ENCODE measurements around the gene POLA1.

POLA1 gene

DNA sequence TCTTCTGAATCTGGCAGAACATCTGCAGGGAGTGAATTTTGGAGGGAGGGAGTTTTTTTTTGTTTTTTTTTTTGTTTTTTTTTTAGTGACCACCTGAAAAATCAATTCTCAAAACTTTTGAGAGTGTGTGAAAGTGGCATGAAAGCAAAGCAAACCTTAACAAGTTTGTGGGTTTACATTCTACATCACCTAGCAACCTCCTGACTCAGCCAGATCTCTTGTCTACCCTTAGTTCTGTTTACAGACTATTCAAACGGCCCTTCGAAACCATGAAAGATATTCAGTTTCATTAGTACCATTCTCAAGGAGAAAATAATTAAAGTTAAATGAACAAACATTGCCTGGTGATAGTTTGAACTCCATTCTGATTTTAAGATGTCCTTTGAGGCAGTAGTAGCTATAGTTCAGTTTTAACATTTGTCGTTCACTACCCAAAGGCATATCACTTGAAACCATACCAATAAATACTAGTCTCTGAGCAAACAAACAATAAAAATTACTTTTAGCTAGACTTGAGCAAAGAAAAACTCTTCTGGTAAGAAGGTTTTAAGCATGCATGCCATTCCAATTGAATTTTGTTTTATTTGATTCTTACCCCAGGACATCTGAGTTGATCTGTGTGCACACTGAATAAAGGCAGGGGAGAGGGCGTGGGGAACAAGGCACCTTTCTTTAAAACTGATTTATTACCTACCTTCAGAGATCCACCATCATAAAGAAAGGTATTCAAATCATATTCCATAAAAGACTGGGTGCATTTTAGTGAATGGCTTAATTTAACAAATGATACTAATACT, 184.3 kb downstream of the POLA1 start:
- no peak for DNase-seq (ENCODE audit: low spot score)

DNA sequence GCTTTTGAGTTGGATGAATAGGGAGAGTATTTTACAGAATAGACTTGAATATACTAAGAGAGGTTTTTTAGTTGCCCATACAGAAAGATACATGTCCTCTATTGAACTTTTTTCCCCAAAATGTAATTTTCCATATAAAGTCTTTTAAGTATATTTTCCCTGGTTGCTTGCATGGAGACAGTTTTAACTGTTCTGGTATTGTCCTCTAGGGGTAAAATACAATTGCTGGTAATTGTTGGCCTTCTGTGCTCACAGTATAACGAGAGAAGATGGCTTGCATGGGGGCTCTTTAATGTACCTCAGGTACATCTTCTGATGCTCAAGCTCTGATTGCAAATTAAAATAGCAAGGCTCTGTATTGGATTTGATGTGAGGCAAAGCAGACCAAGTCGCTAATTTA, 186.0 kb downstream of the POLA1 start:
- no peak for DNase-seq (ENCODE audit: low spot score)

DNA sequence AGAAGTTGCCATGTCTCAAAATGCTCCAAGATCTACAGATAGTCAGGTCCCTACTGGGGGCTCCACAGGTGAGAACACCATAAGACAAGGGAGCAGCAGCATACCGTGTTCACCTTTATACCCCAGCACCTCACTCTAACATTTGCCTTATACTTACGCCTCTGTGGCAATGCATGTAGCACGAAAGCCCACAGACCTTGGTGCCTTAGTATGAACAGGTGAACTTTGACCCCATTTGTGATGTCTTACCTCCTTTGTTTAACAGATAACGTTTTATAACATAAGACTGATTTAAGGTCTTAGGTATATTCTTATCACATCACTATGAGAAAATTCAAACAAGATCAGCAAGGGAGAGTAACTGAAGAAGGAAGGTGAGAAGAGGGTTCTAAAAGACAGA, 193.2 kb downstream of the POLA1 start:
- DNase-seq (ENCODE audit: low spot score) = no peak

DNA sequence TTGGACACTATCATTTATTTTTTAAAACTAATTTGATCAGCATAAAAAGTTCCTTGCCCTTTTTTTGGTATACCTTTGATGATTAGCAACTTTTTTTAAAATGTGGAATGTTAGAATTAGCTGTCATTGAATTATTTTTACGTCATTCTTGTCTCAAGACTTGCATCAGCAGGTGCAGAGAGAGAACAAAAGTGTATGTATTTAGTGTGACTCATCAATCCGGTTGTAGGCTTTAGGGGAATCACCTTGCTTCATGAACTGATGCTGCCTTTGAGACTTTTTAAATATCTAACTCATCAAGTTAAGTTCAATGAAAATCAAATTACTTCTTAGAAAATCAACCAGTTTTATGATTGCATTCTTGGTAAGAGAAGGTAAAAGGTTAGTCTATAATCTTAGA, 197.0 kb downstream of the POLA1 start:
- DNase-seq (ENCODE audit: low spot score) = peak; percentile 0

DNA sequence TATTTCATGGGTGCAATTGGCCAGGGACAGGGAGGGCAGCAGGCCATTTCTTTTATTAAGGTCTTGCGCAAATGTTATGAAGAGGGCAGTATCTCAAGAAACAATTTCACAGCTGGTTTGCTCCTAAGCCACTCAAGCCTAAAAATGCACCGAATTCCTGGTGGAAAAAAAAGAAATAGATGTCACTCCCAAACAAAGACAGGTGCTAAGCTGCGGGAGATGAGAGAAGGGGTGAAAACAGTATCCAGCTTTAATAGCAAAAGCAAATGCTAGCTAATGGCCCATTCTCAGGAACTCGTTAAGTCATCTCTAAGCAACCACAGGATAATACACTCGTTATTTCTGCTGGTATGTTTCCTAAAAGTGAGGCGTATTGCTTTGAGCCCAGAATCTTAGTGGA, 205.7 kb downstream of the POLA1 start:
- DNase-seq (ENCODE audit: low spot score) = no peak

DNA sequence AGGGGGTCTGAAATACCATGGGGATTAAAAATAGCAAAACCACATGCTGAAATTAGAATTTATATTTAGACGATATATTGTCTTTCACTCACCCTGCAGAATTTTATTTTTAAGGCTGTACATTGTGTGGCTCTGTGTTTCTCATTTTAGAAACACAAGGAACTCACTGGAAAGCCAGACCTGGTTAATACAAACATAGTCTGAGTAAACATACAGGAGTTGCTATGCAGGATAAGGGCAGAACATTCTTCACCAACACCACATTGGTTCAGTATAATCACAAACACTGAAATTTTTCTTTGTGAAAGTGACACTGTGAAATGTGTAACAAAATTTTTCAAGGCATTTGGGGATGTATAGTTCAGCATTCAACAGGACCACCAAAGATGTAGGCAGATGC, 206.5 kb downstream of the POLA1 start:
- DNase-seq (ENCODE audit: low spot score) = no peak

DNA sequence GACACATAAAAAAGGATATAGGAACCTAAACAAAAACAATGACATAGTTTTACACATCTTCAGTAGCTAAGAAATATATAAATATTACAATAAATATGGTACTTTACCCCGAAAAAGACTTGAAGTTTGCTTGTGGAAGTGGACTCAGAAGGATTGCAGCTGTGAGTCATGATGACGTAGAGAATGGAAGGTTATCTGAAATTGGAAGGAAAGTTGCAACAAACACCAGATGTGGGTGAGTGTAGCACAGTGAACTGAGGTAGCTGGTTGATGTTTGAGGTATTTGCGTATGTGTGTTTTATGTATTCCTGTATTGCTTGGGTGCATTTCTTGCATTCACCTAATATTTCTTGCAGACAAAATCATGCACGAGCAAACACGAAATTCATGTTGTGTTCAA, 209.1 kb downstream of the POLA1 start:
- no peak for DNase-seq (ENCODE audit: low spot score)

DNA sequence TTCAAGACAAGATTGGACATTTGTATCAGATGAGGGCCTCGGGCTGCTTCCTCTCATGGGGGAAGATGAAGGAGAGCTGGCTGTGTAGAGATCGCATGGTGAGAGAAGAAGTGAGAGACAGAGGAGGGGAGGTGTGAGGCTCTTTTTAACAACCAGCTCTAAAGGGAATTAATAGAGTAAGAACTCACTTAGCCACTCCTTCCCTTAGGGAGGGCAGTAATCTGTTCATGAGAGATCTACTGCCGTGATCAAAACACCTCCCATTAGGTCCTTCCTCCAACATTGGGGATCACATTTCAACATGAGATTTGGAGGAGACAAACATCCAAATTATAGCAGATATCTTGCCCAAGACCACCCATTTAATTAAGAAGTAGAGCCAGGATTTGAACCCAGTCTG, 225.0 kb downstream of the POLA1 start:
- no peak for DNase-seq (ENCODE audit: low spot score)

DNA sequence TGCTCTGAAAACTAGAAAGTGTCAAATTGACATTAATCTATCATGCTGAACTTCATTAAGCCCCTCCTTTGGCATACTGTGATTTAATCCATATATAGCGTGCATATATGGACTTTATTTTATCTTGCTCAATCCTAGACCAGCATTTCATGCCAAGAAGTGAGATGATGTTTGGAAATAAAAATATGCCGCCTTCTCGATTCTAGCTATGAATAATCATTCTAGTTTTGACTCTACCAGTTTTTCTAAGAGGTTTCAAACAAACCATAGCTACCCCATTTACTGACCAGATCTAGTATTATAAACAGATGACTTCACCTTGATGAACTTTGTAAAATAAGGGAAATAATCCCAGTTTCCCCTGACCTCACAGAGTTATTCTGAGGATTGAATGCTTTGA, 227.1 kb downstream of the POLA1 start:
- no peak for DNase-seq (ENCODE audit: low spot score)

DNA sequence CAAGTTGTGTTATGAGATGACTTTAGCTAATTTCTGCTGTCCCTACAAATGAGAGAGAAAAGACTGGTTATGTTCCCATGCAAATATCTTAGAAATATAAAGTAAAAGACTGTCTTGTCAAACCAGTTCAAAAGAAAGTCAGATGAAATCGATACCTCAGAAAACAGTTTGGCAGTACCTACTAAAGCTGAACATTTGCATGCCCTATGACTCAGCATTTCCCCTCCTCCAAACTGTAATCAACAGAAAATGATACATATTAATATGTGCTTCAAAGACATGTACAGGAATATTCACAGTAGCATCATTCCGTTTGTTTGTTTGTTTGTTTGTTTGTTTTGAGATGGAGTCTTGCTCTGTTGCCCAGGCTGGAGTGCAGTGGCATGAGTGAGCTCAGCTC, 231.7 kb downstream of the POLA1 start:
- no peak for DNase-seq (ENCODE audit: low spot score)

DNA sequence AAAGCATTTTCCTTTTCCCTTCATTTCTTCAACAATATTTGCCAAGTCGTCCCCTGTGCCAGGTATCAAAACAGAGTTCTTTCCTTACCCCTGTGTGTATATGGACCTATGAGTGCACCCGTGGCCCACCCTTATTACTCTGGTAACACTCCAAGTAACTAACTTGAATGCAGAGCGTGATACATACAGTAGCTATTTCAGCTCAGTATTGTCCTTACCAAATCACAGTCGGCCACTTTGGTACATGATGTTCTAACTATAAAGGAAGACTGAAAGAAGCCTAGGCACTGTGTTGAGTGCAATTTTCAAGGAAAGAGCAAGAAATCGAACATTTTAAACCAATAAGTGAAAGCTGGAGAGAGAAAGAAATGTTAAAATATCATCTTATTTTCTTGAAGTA, 233.7 kb downstream of the POLA1 start:
- no peak for DNase-seq (ENCODE audit: low spot score)

DNA sequence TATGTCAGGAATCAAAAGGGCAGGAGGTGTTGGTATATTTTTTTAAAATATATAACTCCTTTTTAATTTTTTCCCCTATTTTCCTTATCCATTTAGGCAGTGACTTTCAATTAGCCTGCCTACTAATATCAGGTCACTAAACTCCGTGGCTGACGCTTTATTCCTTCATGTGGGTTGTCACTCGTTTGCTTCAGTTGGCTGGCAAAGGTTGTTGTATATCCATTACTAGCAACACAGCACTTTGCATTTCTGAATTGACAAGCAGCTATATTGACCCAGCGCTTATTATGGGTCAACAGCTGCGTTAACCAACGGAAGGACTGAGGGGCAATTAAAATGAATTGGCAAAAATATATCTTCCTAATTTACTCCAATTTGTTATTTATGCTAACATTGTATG, 234.4 kb downstream of the POLA1 start:
- DNase-seq (ENCODE audit: low spot score) = no peak

DNA sequence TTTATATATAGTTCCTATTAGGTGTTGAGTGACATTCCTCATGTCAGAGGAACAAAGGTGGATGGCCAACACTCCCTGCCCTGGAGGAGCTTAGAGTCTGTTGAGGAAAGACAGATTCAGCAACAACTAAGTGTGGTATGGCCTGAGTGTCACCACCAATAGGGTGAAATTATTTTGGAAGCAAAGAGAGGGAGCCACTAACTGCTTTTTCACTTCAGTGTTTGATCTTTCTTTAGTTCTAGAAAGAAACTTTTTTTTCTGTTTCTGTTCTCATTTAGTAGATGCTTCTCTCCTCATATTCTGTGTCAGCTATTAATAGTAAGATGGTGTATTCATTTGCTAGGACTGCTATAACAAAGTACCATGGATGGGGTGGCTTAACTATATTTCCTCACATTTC, 240.6 kb downstream of the POLA1 start:
- DNase-seq (ENCODE audit: low spot score) = no peak

DNA sequence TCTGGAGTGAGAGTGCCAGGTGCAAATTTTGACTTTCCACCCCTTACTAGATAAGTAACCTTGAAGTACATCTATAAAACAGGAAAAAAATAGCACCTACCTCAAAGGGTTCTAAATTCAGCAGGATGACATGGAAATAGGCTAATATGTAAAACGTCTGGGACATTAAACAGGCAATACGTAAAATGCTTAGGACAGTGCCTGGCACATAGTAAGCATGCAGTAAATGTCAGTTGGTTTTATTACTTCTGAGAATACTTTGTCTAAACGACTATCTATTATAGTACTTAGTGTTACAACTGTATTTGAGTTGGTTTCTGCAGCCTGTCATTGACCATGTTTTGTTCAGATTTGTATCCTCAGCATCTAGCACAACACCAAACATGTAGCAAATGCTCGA, 251.3 kb downstream of the POLA1 start:
- no peak for DNase-seq (ENCODE audit: low spot score)

DNA sequence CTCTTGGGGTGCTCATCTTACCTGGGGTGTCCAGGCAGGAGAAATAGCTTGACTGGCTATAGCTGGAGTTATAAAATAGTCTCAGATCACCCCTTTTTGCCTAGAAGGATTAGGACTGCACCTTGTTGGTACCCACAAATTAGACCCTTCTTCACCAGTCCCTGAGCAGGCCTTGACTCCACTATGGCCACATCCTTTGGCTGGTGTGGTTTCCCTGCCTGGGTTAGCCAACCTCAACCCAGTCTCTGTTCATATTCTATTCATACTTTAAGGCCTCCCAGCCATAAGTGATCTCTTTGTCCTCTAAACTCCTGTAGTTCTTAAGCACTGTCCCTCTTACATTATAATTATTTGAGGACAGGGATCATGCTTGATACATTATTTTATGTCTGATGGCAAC, 252.7 kb downstream of the POLA1 start:
- no peak for DNase-seq (ENCODE audit: low spot score)

DNA sequence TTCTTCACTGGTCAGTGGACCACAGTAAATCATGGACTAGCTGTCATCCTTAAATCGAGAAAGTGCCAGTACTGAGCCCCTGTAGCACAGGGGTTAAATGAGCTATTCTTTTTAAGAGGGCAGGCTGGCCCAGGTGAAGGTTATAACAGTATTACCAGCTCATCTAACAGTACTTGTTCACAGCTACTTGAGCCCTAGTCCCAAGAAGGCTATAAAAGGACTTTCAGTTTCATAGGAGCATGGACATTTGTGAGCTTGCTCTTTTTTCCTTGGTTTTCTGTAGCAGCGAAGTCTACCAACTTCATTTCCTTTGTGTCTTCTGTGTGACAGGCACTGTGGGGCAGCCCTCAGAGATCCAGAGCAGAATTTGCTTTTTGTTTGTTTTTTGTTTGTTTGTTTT, 261.0 kb downstream of the POLA1 start:
- DNase-seq (ENCODE audit: low spot score) = no peak

DNA sequence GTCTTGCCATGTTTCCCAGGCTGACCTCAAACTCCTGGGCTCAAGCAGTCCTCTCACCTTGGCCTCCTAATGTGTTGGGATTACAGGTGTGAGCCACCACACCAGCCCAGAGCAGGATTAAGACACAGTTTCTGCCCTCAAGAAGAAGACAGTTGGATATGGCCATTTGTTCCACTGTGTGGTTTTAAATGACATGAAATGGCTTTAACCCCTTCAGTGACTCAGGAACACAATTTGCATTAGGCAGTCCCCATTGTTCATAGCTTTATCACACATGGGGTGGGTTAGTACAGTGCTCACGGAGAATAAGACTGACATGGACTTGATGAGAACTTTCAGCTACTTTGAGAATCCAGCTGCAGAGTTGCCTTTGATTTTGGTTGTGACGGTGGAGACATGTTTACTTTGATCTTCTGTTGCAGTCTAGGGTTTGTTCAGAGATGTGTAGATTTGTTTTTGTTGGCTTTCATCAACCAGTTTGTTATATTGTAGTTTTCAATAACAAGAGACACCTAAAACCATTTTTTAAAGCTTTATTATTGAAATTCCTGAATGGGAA, 261.7 kb downstream of the POLA1 start:
- DNase-seq (ENCODE audit: low spot score) = no peak

DNA sequence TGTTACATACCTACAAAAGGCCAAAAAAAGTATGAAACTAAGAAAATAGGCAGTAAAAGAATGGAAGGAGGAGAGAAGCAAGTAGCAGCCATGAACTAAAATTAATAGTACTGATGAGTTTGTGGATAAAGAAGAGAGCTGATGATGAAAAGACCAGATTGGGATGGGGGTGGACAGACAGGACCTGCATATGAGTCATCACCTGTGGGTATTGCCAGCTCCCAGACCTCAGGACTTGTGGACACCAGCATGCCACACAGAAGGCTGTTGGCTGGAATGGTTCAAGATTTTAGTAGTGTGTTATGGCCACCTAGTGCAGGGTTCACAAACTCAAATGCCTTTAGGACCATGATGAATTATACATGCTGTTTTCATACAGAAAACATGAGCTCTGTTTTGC, 263.1 kb downstream of the POLA1 start:
- no peak for DNase-seq (ENCODE audit: low spot score)

DNA sequence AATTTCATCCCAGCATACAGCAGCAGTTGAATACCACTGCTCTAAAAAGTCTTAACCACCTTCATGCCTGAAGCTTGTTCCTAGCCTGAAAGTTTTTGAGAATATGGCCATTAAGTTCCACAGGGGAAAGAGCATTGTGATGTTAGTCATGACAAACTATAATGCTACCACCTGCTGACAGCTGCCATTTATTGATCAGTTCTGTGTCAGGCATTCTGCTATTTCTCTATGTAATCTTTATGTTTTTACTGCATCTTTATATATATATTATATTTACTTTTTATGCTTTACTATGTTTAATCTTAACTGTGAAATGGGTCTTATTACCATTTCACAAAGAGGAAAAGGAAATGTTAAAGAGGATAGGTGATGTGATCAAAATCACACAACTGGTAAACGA, 268.1 kb downstream of the POLA1 start:
- no peak for DNase-seq (ENCODE audit: low spot score)

DNA sequence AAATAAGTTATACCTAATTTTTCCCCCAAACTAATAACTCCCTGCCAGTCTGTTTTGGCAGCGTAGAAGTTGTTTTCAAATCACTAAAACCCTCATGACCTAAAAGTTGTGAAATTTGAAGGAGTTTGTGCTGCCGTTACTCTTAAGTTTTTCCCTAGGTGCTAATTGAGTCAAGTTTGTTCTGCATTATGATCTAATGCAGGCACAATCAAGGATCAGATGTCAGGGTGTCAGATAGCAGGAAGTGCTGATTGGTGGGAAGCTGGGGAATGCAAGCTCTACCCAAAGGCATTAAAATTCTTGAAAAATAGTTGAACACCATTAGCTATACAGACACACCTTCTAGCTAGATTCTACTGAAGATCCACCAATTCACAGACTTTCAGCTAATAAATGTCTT, 270.1 kb downstream of the POLA1 start:
- DNase-seq (ENCODE audit: low spot score) = no peak

DNA sequence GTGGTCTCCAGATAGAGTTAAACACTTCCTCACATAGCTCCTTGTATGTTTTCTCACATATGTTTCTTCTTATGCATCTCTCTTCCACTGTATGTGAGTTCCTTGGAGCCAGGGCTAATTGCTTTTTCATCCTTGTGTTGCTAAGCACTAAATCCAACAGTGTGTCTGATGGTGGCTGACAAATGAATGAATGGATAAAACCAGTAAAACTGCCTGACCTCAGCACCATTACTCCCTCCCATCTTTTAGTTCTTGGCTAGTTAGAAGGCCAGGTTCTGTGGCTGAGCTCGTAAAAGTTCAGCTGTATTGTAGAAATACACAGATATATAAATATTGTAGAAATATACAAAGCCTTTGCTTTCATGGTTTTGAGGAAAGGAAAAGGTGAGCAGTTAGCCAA, 271.7 kb downstream of the POLA1 start:
- DNase-seq (ENCODE audit: low spot score) = no peak

DNA sequence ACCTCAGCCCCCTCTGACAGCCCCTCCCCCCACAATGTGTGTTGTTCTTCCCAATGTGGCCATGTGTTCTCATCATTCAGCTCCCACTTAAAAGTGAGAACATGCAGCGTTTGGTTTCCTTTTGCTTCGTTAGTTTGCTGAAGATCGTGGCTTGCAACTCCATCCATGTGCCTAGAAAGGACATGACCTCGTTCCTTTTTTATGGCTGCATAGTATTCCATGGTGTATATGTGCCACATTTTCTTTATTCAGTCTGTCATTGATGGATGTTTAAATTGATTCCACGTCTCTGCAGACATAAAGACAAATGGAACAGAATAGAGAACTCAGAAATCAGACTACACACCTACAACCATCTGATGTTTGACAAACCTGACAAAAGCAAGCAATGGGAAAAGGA, 276.1 kb downstream of the POLA1 start:
- no peak for DNase-seq (ENCODE audit: low spot score)

DNA sequence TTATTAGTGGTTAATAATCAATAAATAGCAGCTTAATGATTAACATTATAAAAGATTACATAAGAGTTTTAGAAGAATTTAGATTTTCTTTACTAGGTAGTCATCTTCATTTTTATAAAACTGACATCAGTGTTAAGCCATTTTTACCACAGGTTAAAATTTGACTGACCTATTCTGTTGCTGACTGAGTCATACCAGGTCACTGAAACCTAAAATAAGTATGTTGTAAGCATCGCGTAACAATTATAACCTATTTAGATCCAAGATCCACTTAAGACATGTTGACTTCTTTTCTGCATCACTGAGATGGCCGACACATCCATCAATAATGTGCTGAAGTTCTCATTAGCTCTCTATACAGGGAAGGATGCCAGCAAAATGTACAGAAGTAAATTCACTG, 285.4 kb downstream of the POLA1 start:
- no peak for DNase-seq (ENCODE audit: low spot score)

DNA sequence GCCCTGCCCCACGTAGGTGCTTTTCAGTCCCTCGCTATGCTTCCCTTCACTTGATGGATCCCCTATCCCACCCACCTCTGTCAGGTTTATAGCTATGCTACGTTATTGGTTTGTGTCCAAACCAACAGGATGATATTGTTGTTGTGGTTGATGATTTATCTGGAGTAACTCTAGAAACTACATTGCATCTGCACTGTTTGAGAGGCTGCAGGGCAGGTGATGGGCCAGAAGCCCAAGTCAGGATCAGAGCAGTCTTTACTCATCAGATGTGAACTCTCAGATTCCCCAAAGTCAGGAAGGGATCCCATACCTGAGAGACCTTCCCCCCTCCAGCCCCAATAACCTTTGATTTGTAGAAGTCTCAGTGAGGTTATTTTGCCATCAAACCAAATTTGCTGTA, 287.3 kb downstream of the POLA1 start:
- DNase-seq (ENCODE audit: low spot score) = no peak

All from putamen (tissue), 1 donor.